Measurements from ENCODE around the gene MRC2.

DNA sequence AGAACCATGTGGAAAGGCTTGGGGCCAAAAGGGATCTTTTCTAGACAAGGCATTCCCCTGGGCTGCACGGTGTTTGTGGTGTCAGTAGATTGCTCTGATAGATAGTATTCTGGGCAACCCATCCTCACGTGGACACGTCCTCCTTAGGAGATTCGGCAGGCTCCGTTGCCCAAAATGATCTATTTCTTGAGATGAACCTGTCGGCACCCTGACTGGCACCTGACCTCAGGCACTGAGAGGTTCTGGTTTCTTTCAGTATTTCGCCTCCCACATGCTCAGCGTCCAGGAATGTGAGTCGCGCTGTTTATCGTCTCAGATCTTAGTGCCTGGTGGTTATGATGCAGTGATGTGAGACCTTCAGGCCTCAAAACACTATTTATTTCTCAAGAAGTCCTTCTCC is 91.0 kb downstream of the MRC2 start:
- TF ChIP-seq, protein P1, sequence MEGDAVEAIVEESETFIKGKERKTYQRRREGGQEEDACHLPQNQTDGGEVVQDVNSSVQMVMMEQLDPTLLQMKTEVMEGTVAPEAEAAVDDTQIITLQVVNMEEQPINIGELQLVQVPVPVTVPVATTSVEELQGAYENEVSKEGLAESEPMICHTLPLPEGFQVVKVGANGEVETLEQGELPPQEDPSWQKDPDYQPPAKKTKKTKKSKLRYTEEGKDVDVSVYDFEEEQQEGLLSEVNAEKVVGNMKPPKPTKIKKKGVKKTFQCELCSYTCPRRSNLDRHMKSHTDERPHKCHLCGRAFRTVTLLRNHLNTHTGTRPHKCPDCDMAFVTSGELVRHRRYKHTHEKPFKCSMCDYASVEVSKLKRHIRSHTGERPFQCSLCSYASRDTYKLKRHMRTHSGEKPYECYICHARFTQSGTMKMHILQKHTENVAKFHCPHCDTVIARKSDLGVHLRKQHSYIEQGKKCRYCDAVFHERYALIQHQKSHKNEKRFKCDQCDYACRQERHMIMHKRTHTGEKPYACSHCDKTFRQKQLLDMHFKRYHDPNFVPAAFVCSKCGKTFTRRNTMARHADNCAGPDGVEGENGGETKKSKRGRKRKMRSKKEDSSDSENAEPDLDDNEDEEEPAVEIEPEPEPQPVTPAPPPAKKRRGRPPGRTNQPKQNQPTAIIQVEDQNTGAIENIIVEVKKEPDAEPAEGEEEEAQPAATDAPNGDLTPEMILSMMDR (IDR thresholded peaks at IDR 0.05) = no peak
- TF ChIP-seq ZFX (IDR thresholded peaks at IDR 0.05; ENCODE audit: borderline replicate concordance) = no peak

All from 22Rv1 (cell line).